Mesangial cell (primary cell): ENCODE measurements around the gene TCF7. TPM values are rescaled to one million over a fixed set of nuclear protein-coding genes. Genes with fewer than 3 reads are reported as not detected.

Experiments used
- total RNA-seq: library from RNA; depleted of rRNA; stranded (reverse); fragments of >200 nt; gene quantifications from 2 replicates; pipeline ENCODE4 v1.2.3, GENCODE V29; 2015

The TCF7 gene
- total RNA-seq = 2.6 and 2.8 TPM in 2 replicates

DNA sequence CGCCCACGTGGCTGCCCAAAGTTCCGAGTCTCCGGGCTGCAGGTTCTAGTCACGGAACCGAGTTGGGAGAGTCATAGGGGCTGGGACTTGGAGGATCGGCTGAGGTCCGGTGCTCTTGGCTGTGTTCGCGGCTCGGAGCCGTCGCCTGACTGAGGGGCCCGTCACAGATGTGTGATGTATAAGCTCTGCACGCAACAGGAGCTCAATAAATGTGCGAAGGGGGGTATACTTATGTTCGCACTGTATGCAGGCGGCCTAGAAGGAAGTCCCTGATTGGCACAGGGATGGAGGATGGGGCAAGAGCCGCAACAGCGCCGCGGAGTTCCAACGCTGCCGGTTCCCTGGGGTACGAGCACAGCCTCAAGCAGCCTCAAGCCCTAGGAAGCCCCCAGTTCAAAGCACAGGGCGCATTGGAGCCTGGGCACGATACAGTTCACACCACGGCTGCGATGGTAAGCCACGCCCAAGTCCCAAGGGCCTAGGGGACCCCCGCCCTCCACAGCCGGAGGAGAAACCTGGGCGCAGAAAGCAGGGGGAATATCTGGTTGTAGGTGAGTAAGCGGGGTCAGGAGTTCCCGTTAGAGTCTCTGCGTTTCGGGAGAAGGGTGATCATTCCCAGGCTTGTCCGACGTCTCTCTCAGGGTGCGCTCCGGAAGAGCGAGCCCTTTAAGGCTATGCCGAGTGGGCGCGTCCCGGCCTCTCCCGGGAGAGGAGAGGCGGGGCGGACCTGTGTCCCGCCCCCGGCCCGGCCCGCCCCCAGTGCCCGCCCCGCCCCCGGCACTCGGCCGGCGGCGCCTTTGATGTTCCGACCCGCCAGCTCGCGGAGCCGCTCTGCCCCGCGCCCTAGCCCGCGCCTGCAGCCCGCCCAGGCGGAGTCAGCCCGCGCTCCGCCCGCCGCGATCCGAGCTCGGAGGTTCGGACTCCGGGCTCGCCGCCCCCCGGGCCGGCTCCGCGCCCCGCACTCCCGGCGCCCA is at the start of gene TCF7:
Gene TCF7 (plus strand): TSS at position 780 of the 974 bp plus-strand sequence. CDS start 226 bp downstream, outside the sequence.

GRCh38 chr5:134176511-134177368 is 62.3 kb downstream of the TCF7 start, which contains the start of gene SKP1:
TSS of gene SKP1 (minus strand) at chr5:134176950. CDS start at chr5:134174022, 2,928 bp downstream.

Other genes starting within 250 kb of the TCF7 start
- gene C5orf15, start 146.1 kb upstream of the TCF7 start, total RNA-seq = 65.3 and 132 TPM in 2 replicates
- 175 and 261 TPM in 2 replicates for gene VDAC1, start 109.7 kb upstream of the TCF7 start, total RNA-seq
- gene SKP1, start 62.3 kb downstream of the TCF7 start, total RNA-seq = 152 and 171 TPM in 2 replicates
- 69.7 and 131 TPM in 2 replicates for gene PPP2CA, start 111.4 kb downstream of the TCF7 start, total RNA-seq